Activated B cell treated with CpG ODN at 0.5 μM for 24 hours (primary cell): ENCODE data around the gene KCTD21. TPM values are rescaled to one million over a fixed set of nuclear protein-coding genes. Genes with fewer than 3 reads are reported as not detected.

Source experiments
- ATAC-seq: fragments of 200-7000 bp; cut with Tn5 transposase; one replicate; pipeline ENCODE4 v1.10.0; 2021; ENCODE audit warnings: low read depth, mild to moderate bottlenecking, moderate library complexity
- CTCF ChIA-PET: fragments of 350-600 bp; sonication (Branson Sonifier 250); formaldehyde crosslinking; loops from one replicate; lab custom pipeline; 2021; ENCODE audit warnings: antibody characterized with exemption; lab: Charles Lee
- POLR2A ChIA-PET: fragments of 350-600 bp; sonication (Branson Sonifier 250); formaldehyde crosslinking; loops from one replicate; lab custom pipeline; 2021; ENCODE audit warnings: antibody characterized with exemption; lab: Charles Lee
- DNase-seq: peaks from one replicate; pipeline ENCODE4 v3.0.0; 2022
- H3K27ac Mint-ChIP-seq: one replicate; pipeline ENCODE4 v1.8.0; 2020; ENCODE audit warnings: mixed read lengths
- H3K27me3 Mint-ChIP-seq: one replicate; pipeline ENCODE4 v1.8.0; 2021; ENCODE audit warnings: mixed read lengths
- H3K36me3 Mint-ChIP-seq: one replicate; pipeline ENCODE4 v1.8.0; 2021; ENCODE audit warnings: low read depth, mixed read lengths
- H3K4me1 Mint-ChIP-seq: one replicate; pipeline ENCODE4 v1.8.0; 2021; ENCODE audit warnings: mixed read lengths
- H3K4me3 Mint-ChIP-seq: one replicate; pipeline ENCODE4 v1.8.0; 2020; ENCODE audit warnings: mild to moderate bottlenecking, mixed read lengths
- H3K9me3 Mint-ChIP-seq: one replicate; pipeline ENCODE4 v1.8.0; 2020; ENCODE audit warnings: mixed read lengths
- intact Hi-C: fragments of 100-400 bp; cut with micrococcal nuclease; formaldehyde crosslinking; loops from one replicate; pipeline ENCODE4 v1.15.1; 2024
- total RNA-seq: library from RNA; stranded (reverse); gene quantifications from 2 replicates; pipeline ENCODE4 v1.2.3, GENCODE V29; 2022
- TF ChIP-seq, protein P1 (sequence below): fragments of 200-600 bp; IDR thresholded peaks from one replicate; pipeline ENCODE4 v1.8.0; 2022; ENCODE audit warnings: antibody characterized with exemption, mild to moderate bottlenecking

The KCTD21 gene
- total RNA-seq, 1 donor from 2014 or later, result 3.2 TPM

DNA sequence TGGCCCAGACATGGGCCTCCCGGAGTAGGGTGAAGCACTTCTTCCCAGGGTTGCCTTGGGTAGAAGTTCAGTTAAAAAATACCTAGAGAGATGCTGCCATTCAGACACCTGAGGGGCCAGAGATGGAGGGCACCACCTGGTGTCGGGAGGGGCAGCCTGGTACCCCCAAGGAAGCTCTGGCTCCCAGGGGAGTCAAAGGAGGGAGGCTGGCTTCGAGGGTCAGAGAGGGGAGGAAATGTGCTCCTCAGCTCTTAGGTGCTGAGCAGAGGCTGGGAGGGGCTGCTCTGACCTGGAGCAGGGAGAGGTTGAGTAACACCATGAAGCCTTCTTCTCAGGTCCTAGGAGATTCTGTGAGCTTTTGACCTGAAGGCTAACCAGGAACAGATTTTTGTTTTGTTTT is 1.4 kb upstream of the KCTD21 start:
- Mint-ChIP-seq H3K27ac (no peak overlapping the region), H3K9me3 (no peaks in the 10 kb centered on the region), H3K36me3 (peaks cover 7% of the 10 kb centered on the region), H3K4me1 (peaks cover 36% of the 10 kb centered on the region), H3K27me3 (no peaks in the 10 kb centered on the region), H3K4me3 (peak overlapping the region; percentile 95)
- ChIA-PET CTCF (no interaction called here), POLR2A (interaction anchor here (2.6 to 3.3 kb wide), 3 partner anchors 50 to 385 kb away, joined by 13 to 25 read pairs (median 17); partner anchors contain the start of genes ALG8, INTS4 and NARS2)
- no peak for DNase-seq
- TF ChIP-seq, protein P1, sequence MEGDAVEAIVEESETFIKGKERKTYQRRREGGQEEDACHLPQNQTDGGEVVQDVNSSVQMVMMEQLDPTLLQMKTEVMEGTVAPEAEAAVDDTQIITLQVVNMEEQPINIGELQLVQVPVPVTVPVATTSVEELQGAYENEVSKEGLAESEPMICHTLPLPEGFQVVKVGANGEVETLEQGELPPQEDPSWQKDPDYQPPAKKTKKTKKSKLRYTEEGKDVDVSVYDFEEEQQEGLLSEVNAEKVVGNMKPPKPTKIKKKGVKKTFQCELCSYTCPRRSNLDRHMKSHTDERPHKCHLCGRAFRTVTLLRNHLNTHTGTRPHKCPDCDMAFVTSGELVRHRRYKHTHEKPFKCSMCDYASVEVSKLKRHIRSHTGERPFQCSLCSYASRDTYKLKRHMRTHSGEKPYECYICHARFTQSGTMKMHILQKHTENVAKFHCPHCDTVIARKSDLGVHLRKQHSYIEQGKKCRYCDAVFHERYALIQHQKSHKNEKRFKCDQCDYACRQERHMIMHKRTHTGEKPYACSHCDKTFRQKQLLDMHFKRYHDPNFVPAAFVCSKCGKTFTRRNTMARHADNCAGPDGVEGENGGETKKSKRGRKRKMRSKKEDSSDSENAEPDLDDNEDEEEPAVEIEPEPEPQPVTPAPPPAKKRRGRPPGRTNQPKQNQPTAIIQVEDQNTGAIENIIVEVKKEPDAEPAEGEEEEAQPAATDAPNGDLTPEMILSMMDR, result no peak
- intact Hi-C loops, result loop anchor here (2.0 kb wide), 3 partner anchors 33 to 375 kb away; partner anchors contain the start of gene GAB2
- no peak for ATAC-seq

DNA sequence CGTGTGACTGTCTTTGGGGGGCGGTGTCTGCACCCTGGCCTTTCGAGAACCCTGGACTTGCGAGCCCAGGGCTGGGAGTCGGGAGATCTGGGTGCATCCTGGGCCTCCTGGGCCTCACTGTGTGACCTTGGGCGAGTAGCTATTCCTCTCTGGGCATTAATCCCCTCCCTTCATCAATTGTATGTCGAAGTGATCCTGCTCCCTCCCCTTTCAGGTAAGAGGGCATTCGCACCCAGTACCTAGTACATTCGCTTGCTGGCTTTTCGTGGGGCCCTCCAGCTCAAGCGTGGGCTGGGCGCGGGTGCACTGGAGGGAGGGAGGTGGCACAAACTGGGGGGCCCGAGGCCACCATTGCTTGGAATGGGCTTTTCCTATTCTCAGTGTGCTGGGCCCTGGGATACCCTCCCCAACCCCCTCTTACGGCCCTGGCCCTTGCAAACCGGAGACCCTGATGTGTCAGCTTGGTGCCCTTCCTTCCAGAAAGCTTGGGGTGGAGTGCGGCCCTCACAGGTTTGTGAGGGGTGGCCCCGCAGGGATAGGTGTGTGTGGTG is 823 bp upstream of the KCTD21 start:
- no peak for ATAC-seq
- H3K27ac Mint-ChIP-seq, result no peak overlapping the region
- peaks cover 7% of the 10 kb centered on the region for H3K36me3 Mint-ChIP-seq
- DNase-seq, result no peak
- TF ChIP-seq, protein P1, result no peak
- no peaks in the 10 kb centered on the region for H3K27me3 Mint-ChIP-seq
- peaks cover 36% of the 10 kb centered on the region for H3K4me1 Mint-ChIP-seq
- POLR2A ChIA-PET, result interaction anchor here (1.5 to 3.3 kb wide), 5 partner anchors 50 to 385 kb away, joined by 11 to 25 read pairs (median 17); partner anchors contain the start of genes ALG8, GAB2, INTS4 and NARS2
- H3K4me3 Mint-ChIP-seq, result peak overlapping the region; percentile 95
- intact Hi-C loops, result loop anchor here (2.0 kb wide), 3 partner anchors 34 to 376 kb away; partner anchors contain the start of gene GAB2
- H3K9me3 Mint-ChIP-seq, result no peaks in the 10 kb centered on the region
- CTCF ChIA-PET, result no interaction called here

DNA sequence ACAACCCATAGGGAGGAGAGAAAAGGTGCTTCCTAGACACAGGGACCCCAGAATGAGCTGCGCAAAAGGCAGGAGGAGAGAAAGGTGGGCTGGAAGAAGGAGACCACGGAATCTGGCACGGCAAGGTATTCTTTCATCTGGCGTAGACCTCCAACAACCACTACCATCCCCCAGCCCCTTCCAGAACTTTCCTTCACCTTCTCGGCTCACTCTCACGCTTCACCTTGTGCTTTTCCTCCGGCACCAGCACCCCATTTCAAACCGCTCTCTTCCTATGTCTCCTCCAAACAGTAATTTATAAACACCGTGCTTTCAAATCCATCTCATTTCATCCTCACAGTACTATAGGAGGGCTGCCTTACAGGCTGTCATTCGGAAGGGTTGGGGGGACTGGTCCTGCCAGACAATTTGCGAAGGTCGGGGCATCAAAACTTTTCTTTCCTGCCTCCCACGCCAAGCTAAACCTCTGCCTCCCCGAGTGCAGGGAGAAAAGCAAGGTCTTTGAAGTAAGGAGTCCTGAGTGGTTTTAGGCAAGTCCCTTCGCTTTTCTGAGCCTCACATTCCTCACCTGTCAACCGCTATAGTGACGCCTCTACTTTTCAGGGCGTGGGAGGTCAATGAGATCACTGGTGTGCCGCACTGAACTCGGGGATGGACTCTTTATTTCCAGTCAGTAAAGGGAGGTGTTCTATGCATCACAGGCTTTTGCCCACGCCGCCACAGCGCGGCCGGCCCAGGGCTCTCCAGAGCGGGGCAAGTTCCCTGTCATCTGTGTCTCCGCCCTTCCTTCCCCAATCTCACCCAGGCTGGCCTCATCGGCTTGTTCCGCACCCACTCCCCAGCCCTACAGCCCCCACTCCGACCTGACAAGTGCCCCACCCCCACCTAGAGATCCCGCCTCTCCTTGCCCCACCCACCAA is 800 bp downstream of the KCTD21 start:
- ChIA-PET CTCF (interaction anchor here (0.8 to 1.1 kb wide), 2 partner anchors 40 to 377 kb away, joined by 3 to 4 read pairs; no protein-coding TSS in a partner anchor), POLR2A (interaction anchor here (0.6 to 3.3 kb wide), 9 partner anchors 15 to 391 kb away, joined by 4 to 25 read pairs (median 11); partner anchors contain the start of genes ALG8, GAB2, INTS4 and NARS2)
- Mint-ChIP-seq H3K27me3 (no peaks in the 10 kb centered on the region), H3K27ac (peak overlapping the region; percentile 87), H3K36me3 (peaks cover 12% of the 10 kb centered on the region), H3K9me3 (no peaks in the 10 kb centered on the region), H3K4me1 (peaks cover 34% of the 10 kb centered on the region), H3K4me3 (peak overlapping the region; percentile 95)
- intact Hi-C loops, result loop anchor here (1.0 to 2.0 kb wide), 9 partner anchors 35 to 550 kb away; partner anchors contain the start of genes ALG8, CLNS1A, GAB2 and INTS4
- ATAC-seq (no peak), DNase-seq (peak; percentile 56)
- TF ChIP-seq, protein P1, result no peak

DNA sequence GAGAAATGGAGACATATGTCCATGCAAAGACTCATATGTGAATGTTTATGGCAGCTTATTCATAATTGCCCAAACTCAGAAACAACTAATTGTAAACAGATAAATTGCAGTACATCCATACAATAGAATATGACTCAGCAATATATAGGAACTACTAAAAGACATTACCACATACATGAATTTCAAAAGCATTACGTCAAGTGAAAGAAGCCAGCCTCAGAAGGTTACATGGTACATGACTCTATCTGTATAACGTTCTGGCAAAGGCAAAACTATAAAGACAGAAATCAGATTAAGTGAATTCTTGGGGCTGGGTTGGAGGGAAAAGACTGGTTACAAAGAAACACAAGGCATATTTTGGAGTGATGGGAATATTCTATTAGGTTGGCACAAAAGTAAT is 7.2 kb downstream of the KCTD21 start:
- no peak overlapping the region for H3K27ac Mint-ChIP-seq
- no peak overlapping the region for H3K4me3 Mint-ChIP-seq
- H3K4me1 Mint-ChIP-seq, result no peaks in the 10 kb centered on the region
- ATAC-seq (no peak), DNase-seq (no peak)
- TF ChIP-seq, protein P1, result no peak
- CTCF ChIA-PET, result no interaction called here
- H3K36me3 Mint-ChIP-seq, result peaks cover 20% of the 10 kb centered on the region
- POLR2A ChIA-PET, result no interaction called here
- intact Hi-C loops, result no loop called here
- H3K9me3 Mint-ChIP-seq, result peaks cover 9% of the 10 kb centered on the region
- H3K27me3 Mint-ChIP-seq, result no peaks in the 10 kb centered on the region

DNA sequence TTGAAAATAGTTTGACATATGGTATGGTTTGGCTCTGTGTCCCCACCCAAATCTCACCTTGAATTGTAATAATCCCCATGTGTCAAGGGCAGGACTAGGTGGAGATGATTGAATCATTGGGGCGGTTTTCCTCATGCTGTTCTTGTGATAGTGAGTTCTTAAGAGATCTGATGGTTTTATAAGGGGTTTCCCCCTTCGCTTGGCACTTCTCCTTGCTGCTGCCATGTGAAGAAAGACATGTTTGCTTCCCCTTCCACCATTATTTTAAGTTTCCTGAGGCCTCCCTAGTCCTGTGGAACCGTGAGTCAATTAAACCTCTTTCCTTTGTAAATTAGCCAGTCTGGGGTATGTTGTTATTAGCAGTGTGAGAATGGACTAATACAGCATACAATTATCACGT is 7.7 kb downstream of the KCTD21 start:
- ChIA-PET POLR2A (no interaction called here), CTCF (no interaction called here)
- Mint-ChIP-seq H3K4me3 (no peak overlapping the region), H3K27ac (no peak overlapping the region), H3K27me3 (no peaks in the 10 kb centered on the region), H3K36me3 (peaks cover 22% of the 10 kb centered on the region), H3K4me1 (no peaks in the 10 kb centered on the region), H3K9me3 (peaks cover 9% of the 10 kb centered on the region)
- TF ChIP-seq, protein P1, result no peak
- intact Hi-C loops, result no loop called here
- ATAC-seq (no peak), DNase-seq (no peak)
